NT2/D1 (cell line): ENCODE results near the gene CARS2.

Source experiments
- SUZ12 ChIP-seq: IDR thresholded peaks from 2 replicates; pipeline ENCODE4 v1.6.1; 2011; ENCODE audit not compliant: insufficient read length, insufficient read depth; ENCODE audit errors: extremely low read depth
- YY1 ChIP-seq: IDR thresholded peaks from 2 replicates; pipeline ENCODE4 v1.6.1; 2011; ENCODE audit not compliant: insufficient read length, insufficient read depth
- ZNF274 ChIP-seq: IDR thresholded peaks from 2 replicates; pipeline ENCODE4 v1.6.1; 2011; ENCODE audit warnings: mild to moderate bottlenecking, low read depth, low read length

DNA sequence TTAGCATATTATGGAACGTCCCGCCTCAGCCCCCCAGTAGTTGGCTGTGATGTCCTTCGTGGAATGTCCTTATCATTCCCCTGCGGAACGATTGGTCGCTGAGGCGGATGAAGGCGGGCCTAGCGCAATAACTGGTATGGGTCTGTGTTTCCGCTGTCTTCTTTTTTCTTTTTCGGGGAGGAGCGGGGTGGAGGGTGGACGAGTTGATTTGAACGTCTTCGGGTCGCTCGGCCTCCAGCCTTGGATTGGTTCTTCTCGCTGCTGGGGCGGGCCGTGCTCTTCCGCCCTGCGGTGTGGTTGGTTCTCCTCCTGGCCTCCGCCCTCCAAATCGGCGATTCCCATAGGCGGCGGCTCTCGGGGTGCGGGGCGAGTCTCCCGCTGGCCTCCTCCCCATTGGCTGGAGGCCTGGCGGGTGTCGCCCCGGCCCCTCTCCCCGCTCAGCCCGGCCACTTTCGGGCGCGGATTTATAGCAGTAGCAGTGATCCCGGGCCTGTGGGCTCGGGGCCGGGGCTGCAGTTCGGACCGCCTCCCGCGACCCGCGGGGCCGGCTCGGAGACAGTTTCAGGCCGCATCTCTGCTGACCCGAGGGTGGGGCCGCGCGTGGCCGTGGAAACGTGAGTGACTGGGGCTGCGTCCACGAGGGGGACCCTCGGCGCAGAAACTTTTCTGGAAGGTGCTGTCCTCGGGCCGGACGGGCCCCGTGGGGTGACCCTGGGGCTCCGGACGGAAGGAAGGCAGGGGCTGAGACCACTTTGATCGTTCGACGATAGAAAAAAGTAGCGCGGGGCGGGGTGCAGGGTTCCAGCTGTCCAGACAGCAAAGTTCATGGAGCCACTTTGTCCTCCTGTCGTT is 9.7 kb upstream of the CARS2 start:
- TF ChIP-seq ZNF274 (no peak), YY1 (no peak), SUZ12 (no peak)
